Left ventricle myocardium inferior (tissue), 1 donor: Measurements from ENCODE around the gene DNAJC6. TPM values are rescaled to one million over a fixed set of nuclear protein-coding genes. Genes with fewer than 3 reads are reported as not detected.

Experiments used
- DNase-seq: peaks from one replicate; pipeline ENCODE4 v3.0.0-alpha.2; 2020
- H3K27ac ChIP-seq: fragments of 200-600 bp; replicated peaks from 2 replicates; pipeline ENCODE4 v1.8.0; 2021
- H3K27me3 ChIP-seq: fragments of 200-600 bp; 2 replicates; pipeline ENCODE4 v1.8.0; 2021; ENCODE audit warnings: low read depth
- H3K36me3 ChIP-seq: fragments of 200-600 bp; 2 replicates; pipeline ENCODE4 v1.8.0; 2021
- H3K4me1 ChIP-seq: fragments of 200-600 bp; 2 replicates; pipeline ENCODE4 v1.8.0; 2021
- H3K4me3 ChIP-seq: fragments of 200-600 bp; 2 replicates; pipeline ENCODE4 v1.8.0; 2021; ENCODE audit warnings: mild to moderate bottlenecking, moderate library complexity
- H3K9me3 ChIP-seq: fragments of 200-600 bp; replicated peaks from 2 replicates; pipeline ENCODE4 v1.8.0; 2021
- CTCF ChIP-seq: fragments of 200-600 bp; IDR thresholded peaks from 2 replicates; pipeline ENCODE4 v1.8.0; 2021; ENCODE audit warnings: antibody characterized with exemption, mild to moderate bottlenecking, borderline replicate concordance
- intact Hi-C: fragments of 100-400 bp; cut with micrococcal nuclease; formaldehyde crosslinking; loops from one replicate; pipeline ENCODE4 v1.11.0; 2022
- total RNA-seq: library from RNA; stranded (reverse); fragmentation: NEBNext Ultra II Directional; extraction: Animal tissue kit (Norgen Biotek cat#: 25700); gene quantifications from one replicate; pipeline ENCODE4 v1.2.1, GENCODE V29; 2021
- donor health status: DM: no; HTN: yes; CAD: no; lungs with severe emphysema.

The DNAJC6 gene
- total RNA-seq, 1 donor from 2014 or later: 4.7 TPM

GRCh38 chr1:65434760-65435159, 125.4 kb downstream of the DNAJC6 start:
- no peaks in the 10 kb centered on the region for H3K9me3 ChIP-seq
- no peak overlapping the region for H3K27ac ChIP-seq
- TF ChIP-seq CTCF: no peak
- H3K27me3 ChIP-seq: no peaks in the 10 kb centered on the region
- H3K4me1 ChIP-seq: peaks cover 25% of the 10 kb centered on the region
- DNase-seq: no peak
- intact Hi-C loops: loop anchor here (5.0 kb wide), 1 partner anchor 253 kb away; no protein-coding TSS in a partner anchor
- no peak overlapping the region for H3K4me3 ChIP-seq
- H3K36me3 ChIP-seq: peaks cover 17% of the 10 kb centered on the region

DNA sequence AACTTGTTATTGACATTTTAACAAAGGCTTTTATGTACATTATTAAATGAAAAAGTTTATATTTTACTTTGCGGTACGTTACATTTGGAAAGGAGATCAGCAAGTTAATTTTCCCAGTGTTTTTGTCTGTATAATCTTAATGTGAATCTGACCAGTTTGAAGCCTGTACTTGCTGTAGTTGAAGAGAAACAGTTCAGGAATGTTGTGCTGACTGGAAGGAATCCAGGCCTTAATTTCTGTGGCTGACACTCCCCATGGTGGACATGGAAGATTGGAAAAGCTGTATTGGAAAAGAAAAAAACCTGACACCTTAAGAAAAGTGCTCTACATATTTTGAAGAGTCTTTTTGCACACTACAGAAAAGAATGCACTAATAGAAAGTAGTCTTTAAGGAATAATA, 126.6 kb downstream of the DNAJC6 start:
- intact Hi-C loops: no loop called here

GRCh38 chr1:65437616-65438015, 128.3 kb downstream of the DNAJC6 start:
- peaks cover 8% of the 10 kb centered on the region for H3K4me1 ChIP-seq
- no peak for TF ChIP-seq CTCF
- intact Hi-C loops: no loop called here
- no peak overlapping the region for H3K27ac ChIP-seq
- no peaks in the 10 kb centered on the region for H3K27me3 ChIP-seq
- no peaks in the 10 kb centered on the region for H3K9me3 ChIP-seq
- peaks cover 5% of the 10 kb centered on the region for H3K36me3 ChIP-seq
- no peak overlapping the region for H3K4me3 ChIP-seq
- DNase-seq: no peak

More for the DNA sequence above, 126.6 kb downstream of the DNAJC6 start:
- Histone ChIP-seq H3K4me1 (peaks cover 15% of the 10 kb centered on the region), H3K36me3 (peaks cover 12% of the 10 kb centered on the region), H3K4me3 (no peak overlapping the region), H3K9me3 (no peaks in the 10 kb centered on the region), H3K27me3 (no peaks in the 10 kb centered on the region), H3K27ac (no peak overlapping the region)
- no peak for TF ChIP-seq CTCF
- DNase-seq: no peak

DNA sequence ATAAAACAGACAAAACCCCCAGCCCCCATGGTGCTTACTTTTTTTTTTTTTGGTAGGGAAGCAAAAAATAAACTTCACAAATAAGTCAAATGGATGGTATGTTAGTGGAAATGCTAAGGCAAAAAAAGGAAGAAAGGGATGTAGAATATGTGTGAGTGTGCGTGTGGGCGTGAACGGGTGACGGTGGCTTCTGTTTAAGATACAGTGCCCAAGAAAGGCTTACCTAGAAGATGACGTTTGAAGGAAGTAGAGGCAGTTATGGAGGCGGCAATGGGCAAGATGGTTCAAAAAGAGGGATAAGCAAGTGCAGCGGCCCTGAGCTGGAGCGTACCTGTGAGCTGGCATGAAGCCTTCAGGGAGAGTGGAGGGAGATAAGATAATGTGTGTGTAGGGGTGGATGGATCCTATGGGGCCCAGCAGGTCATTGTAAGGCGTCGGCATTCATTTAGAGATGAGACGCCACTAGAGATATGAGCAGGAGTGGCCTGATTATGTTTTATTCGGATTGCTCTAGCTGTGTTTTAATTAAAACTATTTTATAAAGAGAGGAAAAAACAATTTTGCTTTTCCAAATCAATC, 131.1 kb downstream of the DNAJC6 start:
- Histone ChIP-seq H3K9me3 (no peaks in the 10 kb centered on the region), H3K4me3 (no peak overlapping the region), H3K4me1 (peaks cover 8% of the 10 kb centered on the region), H3K27ac (no peak overlapping the region), H3K36me3 (no peaks in the 10 kb centered on the region), H3K27me3 (no peaks in the 10 kb centered on the region)
- DNase-seq: no peak
- intact Hi-C loops: no loop called here
- TF ChIP-seq CTCF: no peak

GRCh38 chr1:65440915-65441314, 131.6 kb downstream of the DNAJC6 start:
- no peak for DNase-seq
- intact Hi-C loops: no loop called here
- TF ChIP-seq CTCF: no peak
- Histone ChIP-seq H3K9me3 (no peaks in the 10 kb centered on the region), H3K4me1 (peaks cover 6% of the 10 kb centered on the region), H3K27ac (no peak overlapping the region), H3K4me3 (no peak overlapping the region), H3K27me3 (no peaks in the 10 kb centered on the region), H3K36me3 (no peaks in the 10 kb centered on the region)
